ENCODE data around the gene MORN1.

MORN1 gene

GRCh38 chr1:2290595-2291510 lies 100.5 kb downstream of the MORN1 start:
- H3K9ac ChIP-seq (ENCODE audit: low read length) = no peak overlapping the region
- H3K36me3 ChIP-seq (ENCODE audit: insufficient read depth, low read length) = no peaks in the 10 kb centered on the region
- H3K4me2 ChIP-seq (ENCODE audit: low read length) = no peak overlapping the region
- H3K4me1 ChIP-seq (ENCODE audit: insufficient read depth, low read length, severe bottlenecking) = no peaks in the 10 kb centered on the region
- H2AFZ ChIP-seq (ENCODE audit: low read length) = no peak overlapping the region
- H3K4me3 ChIP-seq (ENCODE audit: low read depth, low read length, poor library complexity, severe bottlenecking) = no peak overlapping the region
- H3K9me2 ChIP-seq (ENCODE audit: low read depth, low read length) = no peaks in the 10 kb centered on the region
- H3K27me3 ChIP-seq (ENCODE audit: insufficient read depth, low read length) = 0 out of 2 replicates have a peak, but pooled peaks cover 5% of the 10 kb centered on the region
- TF ChIP-seq EZH2 (IDR thresholded peaks at IDR 0.05; ENCODE audit: borderline replicate concordance, low read length) (no peak), CTCF (IDR thresholded peaks at IDR 0.05; ENCODE audit: low read length) (no peak)
- H3F3A ChIP-seq (ENCODE audit: insufficient read depth, low read length) = no peaks in the 10 kb centered on the region
- H4K20me1 ChIP-seq (ENCODE audit: insufficient read depth, low read length) = no peaks in the 10 kb centered on the region
- no peak overlapping the region for H3K27ac ChIP-seq (ENCODE audit: low read depth, low read length, poor library complexity, severe bottlenecking)
- no peaks in the 10 kb centered on the region for H3K9me3 ChIP-seq (ENCODE audit: low read length)
- H3K79me2 ChIP-seq (ENCODE audit: insufficient read depth, low read length) = no peaks in the 10 kb centered on the region

GRCh38 chr1:2290171-2290578 lies 101.2 kb downstream of the MORN1 start:
- Histone ChIP-seq H2AFZ (ENCODE audit: low read length) (no peak overlapping the region), H3K9ac (ENCODE audit: low read length) (no peak overlapping the region), H3K9me2 (ENCODE audit: low read depth, low read length) (no peaks in the 10 kb centered on the region), H4K20me1 (ENCODE audit: insufficient read depth, low read length) (no peaks in the 10 kb centered on the region), H3K4me2 (ENCODE audit: low read length) (no peak overlapping the region), H3K27ac (ENCODE audit: low read depth, low read length, poor library complexity, severe bottlenecking) (no peak overlapping the region), H3K4me1 (ENCODE audit: insufficient read depth, low read length, severe bottlenecking) (no peaks in the 10 kb centered on the region), H3K9me3 (ENCODE audit: low read length) (no peaks in the 10 kb centered on the region), H3F3A (ENCODE audit: insufficient read depth, low read length) (no peaks in the 10 kb centered on the region), H3K79me2 (ENCODE audit: insufficient read depth, low read length) (no peaks in the 10 kb centered on the region), H3K36me3 (ENCODE audit: insufficient read depth, low read length) (no peaks in the 10 kb centered on the region), H3K27me3 (ENCODE audit: insufficient read depth, low read length) (0 out of 2 replicates have a peak, but pooled peaks cover 5% of the 10 kb centered on the region), H3K4me3 (ENCODE audit: low read depth, low read length, poor library complexity, severe bottlenecking) (no peak overlapping the region)
- TF ChIP-seq CTCF (IDR thresholded peaks at IDR 0.05; ENCODE audit: low read length) = no peak

GRCh38 chr1:2289607-2290006 lies 101.7 kb downstream of the MORN1 start:
- no peak overlapping the region for H2AFZ ChIP-seq (ENCODE audit: low read length)
- no peaks in the 10 kb centered on the region for H3K9me2 ChIP-seq (ENCODE audit: low read depth, low read length)
- no peak overlapping the region for H3K4me2 ChIP-seq (ENCODE audit: low read length)
- H3K36me3 ChIP-seq (ENCODE audit: insufficient read depth, low read length) = no peaks in the 10 kb centered on the region
- H4K20me1 ChIP-seq (ENCODE audit: insufficient read depth, low read length) = no peaks in the 10 kb centered on the region
- no peaks in the 10 kb centered on the region for H3K9me3 ChIP-seq (ENCODE audit: low read length)
- no peak overlapping the region for H3K4me3 ChIP-seq (ENCODE audit: low read depth, low read length, poor library complexity, severe bottlenecking)
- H3K27me3 ChIP-seq (ENCODE audit: insufficient read depth, low read length) = 0 out of 2 replicates have a peak, but pooled peaks cover 2% of the 10 kb centered on the region
- no peak overlapping the region for H3K9ac ChIP-seq (ENCODE audit: low read length)
- no peak for TF ChIP-seq EZH2 (IDR thresholded peaks at IDR 0.05; ENCODE audit: borderline replicate concordance, low read length)
- no peak for TF ChIP-seq CTCF (IDR thresholded peaks at IDR 0.05; ENCODE audit: low read length)
- no peaks in the 10 kb centered on the region for H3K4me1 ChIP-seq (ENCODE audit: insufficient read depth, low read length, severe bottlenecking)
- H3F3A ChIP-seq (ENCODE audit: insufficient read depth, low read length) = no peaks in the 10 kb centered on the region
- no peaks in the 10 kb centered on the region for H3K79me2 ChIP-seq (ENCODE audit: insufficient read depth, low read length)
- H3K27ac ChIP-seq (ENCODE audit: low read depth, low read length, poor library complexity, severe bottlenecking) = no peak overlapping the region

Data from OCI-LY1 (cell line).